ENCODE data around the gene CDNF.

Gene CDNF

GRCh38 chr10:14787938-14788337, 49.9 kb downstream of the CDNF start:
- no peak for DNase-seq (ENCODE audit: low spot score)

GRCh38 chr10:14784459-14785055, 53.3 kb downstream of the CDNF start:
- no peak for DNase-seq (ENCODE audit: low spot score)

GRCh38 chr10:14782691-14783363, 55.0 kb downstream of the CDNF start:
- no peak for DNase-seq (ENCODE audit: low spot score)

- no peak for DNase-seq (ENCODE audit: low spot score)
Observed at GRCh38 chr10:14781763-14782162, 56.1 kb downstream of the CDNF start.

GRCh38 chr10:14779001-14779651, 58.7 kb downstream of the CDNF start:
- DNase-seq (ENCODE audit: low spot score): no peak

GRCh38 chr10:14776546-14776945, 61.3 kb downstream of the CDNF start:
- no peak for DNase-seq (ENCODE audit: low spot score)

GRCh38 chr10:14775656-14776055, 62.2 kb downstream of the CDNF start:
- DNase-seq (ENCODE audit: low spot score): no peak

GRCh38 chr10:14774797-14775196, 63.0 kb downstream of the CDNF start, which contains the start of gene FAM107B:
TSS of gene FAM107B (minus strand) at chr10:14774897. CDS start at chr10:14774663, 234 bp downstream.
- no peak for DNase-seq (ENCODE audit: low spot score)

- DNase-seq (ENCODE audit: low spot score): no peak
Observed at GRCh38 chr10:14774214-14774580, 63.6 kb downstream of the CDNF start.

- no peak for DNase-seq (ENCODE audit: low spot score)
Observed at GRCh38 chr10:14773551-14774213, 64.2 kb downstream of the CDNF start.

GRCh38 chr10:14772399-14772798, 65.4 kb downstream of the CDNF start:
- no peak for DNase-seq (ENCODE audit: low spot score)

GRCh38 chr10:14770927-14771326, 66.9 kb downstream of the CDNF start:
- DNase-seq (ENCODE audit: low spot score): no peak
